Activated T-cell treated with anti-CD3 and anti-CD28 coated beads, Interleukin-2, amount 50 U/mL, for 4 hours (primary cell): Measurements from ENCODE around the gene ZNF169. TPM values are rescaled to one million over a fixed set of nuclear protein-coding genes. Genes with fewer than 3 reads are reported as not detected.
"Not testable (repeated sequence)": the region's sequence is repeated elsewhere in the genome, so short reads cannot be mapped to it uniquely, and the experiment has no call there.

Experiments
- ATAC-seq, 2 donors: fragments of 200-7000 bp; cut with Tn5 transposase; one replicate each; pipeline ENCODE4 v1.10.0; 2021
- DNase-seq: peaks from one replicate; pipeline ENCODE4 v3.0.0-alpha.2; 2020
- H3K27me3 Mint-ChIP-seq: one replicate; pipeline ENCODE4 v1.8.0; 2021; ENCODE audit warnings: low read depth, mixed read lengths
- H3K36me3 Mint-ChIP-seq: one replicate; pipeline ENCODE4 v1.8.0; 2022; ENCODE audit warnings: mixed read lengths; ENCODE audit not compliant: insufficient read depth
- H3K4me1 Mint-ChIP-seq: one replicate; pipeline ENCODE4 v1.8.0; 2021; ENCODE audit warnings: low read depth, mixed read lengths
- H3K4me3 Mint-ChIP-seq: one replicate; pipeline ENCODE4 v1.8.0; 2021; ENCODE audit warnings: mild to moderate bottlenecking, moderate library complexity, mixed read lengths
- H3K9me3 Mint-ChIP-seq: one replicate; pipeline ENCODE4 v1.8.0; 2021; ENCODE audit warnings: mixed read lengths
- total RNA-seq, 3 donors: library from RNA; stranded (reverse); gene quantifications; one replicate each; pipeline ENCODE4 v1.2.1, GENCODE V29; 2021

The ZNF169 gene
- total RNA-seq, 3 donors from 2014 or later: 3.6 to 4.7 (median 3.7) TPM

DNA sequence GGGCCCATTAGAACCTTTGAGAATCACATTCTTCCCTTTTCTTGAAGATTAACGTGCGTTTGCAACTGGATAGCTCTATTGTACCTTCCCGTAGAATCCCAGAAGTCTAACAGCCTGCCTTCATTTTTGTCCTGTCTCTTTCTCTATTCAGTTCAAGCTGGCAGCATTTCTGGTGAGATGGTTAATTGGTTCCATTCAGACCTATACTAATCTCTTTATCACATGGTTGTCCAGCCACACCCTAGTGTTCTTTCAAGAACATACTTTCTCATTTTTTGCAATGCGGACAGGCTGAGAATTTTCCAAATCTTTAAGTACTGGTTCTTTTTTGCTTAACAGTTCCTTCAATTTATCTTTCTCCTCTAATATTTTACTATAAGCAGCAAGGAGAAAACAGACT is 43.3 kb downstream of the ZNF169 start:
- no peak for DNase-seq
- no peak overlapping the region for H3K4me3 Mint-ChIP-seq
- H3K9me3 Mint-ChIP-seq: no peaks in the 10 kb centered on the region
- no peaks in the 10 kb centered on the region for H3K27me3 Mint-ChIP-seq
- H3K4me1 Mint-ChIP-seq: no peaks in the 10 kb centered on the region
- no peak for ATAC-seq
- H3K36me3 Mint-ChIP-seq: peaks cover 20% of the 10 kb centered on the region

DNA sequence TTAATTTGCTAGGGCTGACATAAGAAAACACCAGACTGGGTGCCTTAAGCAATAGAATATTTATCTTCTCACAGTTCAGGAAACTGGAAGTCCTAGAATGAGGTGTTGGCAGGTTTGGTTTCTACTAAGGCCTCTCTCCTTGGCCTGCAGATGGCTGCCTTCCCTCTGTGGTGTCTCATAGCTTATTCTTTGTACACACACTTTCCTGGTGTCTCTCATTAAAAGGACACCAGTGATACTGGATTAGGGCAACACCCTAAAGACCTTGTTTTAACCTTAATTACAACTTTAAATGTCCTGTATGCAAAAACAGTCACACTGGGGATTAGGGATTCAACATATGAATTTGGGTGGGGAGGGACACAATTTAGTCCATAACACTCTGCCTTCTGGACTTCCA is 44.2 kb downstream of the ZNF169 start:
- H3K4me1 Mint-ChIP-seq: no peaks in the 10 kb centered on the region
- no peaks in the 10 kb centered on the region for H3K27me3 Mint-ChIP-seq
- H3K4me3 Mint-ChIP-seq: no peak overlapping the region
- ATAC-seq (no peak), DNase-seq (no peak)
- H3K36me3 Mint-ChIP-seq: peaks cover 20% of the 10 kb centered on the region
- no peaks in the 10 kb centered on the region for H3K9me3 Mint-ChIP-seq

DNA sequence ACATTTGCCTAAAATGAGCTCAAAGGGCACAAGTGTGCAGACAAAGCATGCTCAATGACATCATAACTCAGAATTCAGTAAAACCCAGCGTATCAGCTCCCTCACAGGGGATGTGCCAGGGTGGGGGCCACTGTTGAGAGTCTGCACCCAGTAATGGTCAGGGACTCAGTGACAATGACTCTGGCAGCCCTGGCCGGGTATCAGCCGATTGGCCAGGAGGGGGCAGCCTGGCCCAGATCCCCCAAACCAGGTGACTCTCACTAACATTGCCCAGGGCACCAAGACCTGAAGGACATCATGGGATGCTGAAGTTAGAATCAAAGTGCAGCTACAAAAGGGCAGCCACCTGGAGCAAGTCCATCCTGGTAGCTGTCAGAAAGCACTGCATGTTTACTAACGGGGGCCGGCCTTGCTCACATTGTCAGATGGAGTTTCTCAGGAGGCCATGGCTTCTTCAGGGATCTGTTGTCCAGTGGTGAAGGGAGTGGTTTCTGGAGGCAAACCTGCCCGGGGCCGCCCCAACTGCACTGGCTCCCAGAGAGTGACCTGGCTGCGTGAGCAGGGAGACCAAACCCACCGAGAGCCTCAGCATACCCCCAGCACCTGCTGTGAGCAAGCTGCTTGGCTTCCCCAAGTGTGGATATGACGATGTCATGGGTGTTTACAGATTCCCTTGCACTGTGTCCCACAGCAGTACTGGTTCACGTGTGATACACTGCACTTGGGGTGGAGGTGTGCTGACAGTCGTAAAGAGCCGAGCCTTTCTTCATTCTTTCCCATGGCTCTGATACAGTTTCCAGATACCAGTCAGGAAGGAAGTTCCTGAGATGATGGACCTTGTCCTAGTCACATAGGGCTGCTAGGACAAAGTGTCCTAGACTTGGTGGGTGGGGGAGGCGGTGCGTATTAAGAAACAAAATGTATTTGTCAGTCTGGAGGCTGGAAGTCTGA is 56.2 kb downstream of the ZNF169 start:
- not testable (repeated sequence) for H3K27me3 Mint-ChIP-seq, H3K9me3 Mint-ChIP-seq, DNase-seq, H3K36me3 Mint-ChIP-seq, ATAC-seq, H3K4me3 Mint-ChIP-seq, H3K4me1 Mint-ChIP-seq

DNA sequence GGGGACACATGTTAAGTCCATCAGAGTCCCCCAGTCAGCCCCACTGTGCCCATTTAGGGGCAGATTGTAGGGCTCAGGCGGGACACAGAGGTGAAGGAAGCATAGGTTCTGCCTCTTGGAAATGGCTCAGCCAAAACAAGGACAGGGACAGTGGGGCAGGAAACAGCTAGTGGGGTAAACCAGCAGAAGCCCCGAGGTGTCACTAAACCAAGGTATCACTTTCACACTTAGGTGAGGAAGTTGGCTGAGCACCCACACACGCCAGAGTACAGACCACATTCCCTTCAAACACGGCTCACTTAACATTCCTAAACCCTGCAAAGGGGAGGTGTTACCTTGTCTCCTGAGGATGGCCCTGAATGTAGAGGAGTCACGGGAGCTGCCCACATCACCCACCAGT is 57.1 kb downstream of the ZNF169 start:
- not testable (repeated sequence) for H3K27me3 Mint-ChIP-seq, H3K4me1 Mint-ChIP-seq, H3K9me3 Mint-ChIP-seq, H3K36me3 Mint-ChIP-seq, DNase-seq, H3K4me3 Mint-ChIP-seq
- peak in 1 of 2 donors; percentile 62 for ATAC-seq

DNA sequence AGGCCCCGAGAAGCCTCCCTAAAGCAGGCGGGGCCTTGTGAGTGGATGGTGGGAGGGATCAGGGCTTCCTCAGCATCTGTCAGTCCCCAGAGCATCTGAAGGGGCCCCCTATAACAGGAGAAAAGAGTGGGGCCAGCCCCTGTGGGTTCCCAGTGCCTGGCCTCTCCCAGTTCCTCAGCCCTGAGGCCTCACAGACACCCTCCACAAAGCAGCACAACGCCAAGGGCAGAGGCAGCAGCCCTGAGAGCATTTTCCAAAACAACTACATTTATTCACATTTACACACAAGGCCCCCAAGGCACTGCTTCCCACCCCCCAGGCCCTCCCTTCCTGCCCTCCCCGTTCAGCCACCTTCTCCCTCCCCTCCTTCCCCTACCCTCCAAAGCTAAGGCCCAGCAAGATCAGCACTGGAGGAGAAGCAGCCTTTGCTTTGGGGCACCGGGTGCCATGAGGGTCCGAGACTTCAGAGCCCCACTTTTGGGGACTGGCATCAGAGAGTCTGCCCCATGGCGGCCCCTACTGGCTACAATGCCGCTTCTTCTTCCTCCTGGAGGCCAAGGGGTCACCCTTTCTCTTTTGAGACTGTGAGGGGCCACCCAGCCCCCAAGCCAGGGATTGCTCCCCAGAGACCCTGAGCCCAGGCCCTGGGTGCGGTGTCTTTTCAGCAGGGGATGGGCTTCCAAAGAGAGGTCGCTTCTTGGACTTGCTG is 59.0 kb downstream of the ZNF169 start:
- DNase-seq, ATAC-seq, H3K4me3 Mint-ChIP-seq, H3K4me1 Mint-ChIP-seq, H3K36me3 Mint-ChIP-seq, H3K9me3 Mint-ChIP-seq, H3K27me3 Mint-ChIP-seq: not testable (repeated sequence)

DNA sequence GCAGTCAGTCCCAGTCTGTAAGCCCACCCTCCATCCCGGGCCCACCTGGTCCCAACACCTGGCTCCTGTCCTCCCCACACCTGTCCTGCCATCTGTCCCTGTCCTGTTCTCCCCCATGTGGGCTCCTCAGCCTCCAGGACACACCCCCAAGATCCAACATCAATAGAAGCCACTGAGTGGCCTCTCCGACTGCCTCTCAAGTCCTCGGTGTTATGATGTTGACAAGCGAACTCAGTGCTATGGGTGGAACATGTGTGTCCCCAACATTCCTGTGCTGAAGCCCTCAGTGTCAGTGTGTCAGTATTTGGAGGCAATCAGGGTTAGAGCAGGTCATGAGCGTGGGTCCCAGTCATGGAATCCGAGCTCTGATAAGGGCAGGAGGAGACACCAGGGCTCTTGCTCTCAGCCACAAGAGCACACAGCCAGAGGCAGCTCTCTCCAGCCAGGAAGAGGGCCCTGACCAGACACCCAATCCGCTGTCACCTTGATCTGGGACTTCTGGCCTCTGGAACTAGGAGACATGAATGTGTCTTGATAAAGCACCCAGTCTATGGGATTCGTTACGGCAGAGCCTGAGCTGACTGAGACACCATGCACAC is 63.3 kb downstream of the ZNF169 start:
- not testable (repeated sequence) for H3K27me3 Mint-ChIP-seq, H3K4me1 Mint-ChIP-seq, H3K9me3 Mint-ChIP-seq, H3K4me3 Mint-ChIP-seq, H3K36me3 Mint-ChIP-seq, ATAC-seq, DNase-seq

DNA sequence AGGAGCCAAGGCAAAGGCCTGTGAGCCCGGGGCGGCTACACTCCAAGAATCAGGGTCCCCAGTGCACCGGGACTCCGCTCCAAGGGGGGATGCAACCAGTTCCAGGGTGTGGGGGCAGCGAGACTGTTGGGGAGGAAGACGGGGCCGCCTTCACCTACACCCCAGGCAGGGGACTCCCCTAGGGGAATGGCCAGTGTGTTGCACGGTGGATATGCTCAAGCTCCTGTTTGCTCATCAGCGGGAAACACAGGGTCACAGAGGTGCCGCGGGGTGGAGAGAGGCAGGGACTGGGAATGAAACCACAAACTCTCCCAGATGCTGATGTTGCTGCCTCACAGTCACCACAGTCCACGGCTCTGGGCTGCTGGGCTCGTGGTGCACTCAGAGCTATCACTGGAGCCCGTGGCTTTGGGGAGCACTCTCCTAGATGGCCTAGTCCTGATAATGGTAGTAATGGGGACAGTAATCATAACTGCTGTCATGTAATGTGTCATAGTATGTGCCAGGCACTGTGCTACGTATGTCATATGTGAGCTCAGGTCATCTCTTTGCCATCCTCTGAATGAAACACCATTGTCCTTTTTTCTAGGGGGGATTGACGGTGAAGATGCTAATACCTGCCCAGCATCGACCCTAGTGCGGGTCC is 64.2 kb downstream of the ZNF169 start:
- H3K4me3 Mint-ChIP-seq, H3K4me1 Mint-ChIP-seq, ATAC-seq, H3K9me3 Mint-ChIP-seq, DNase-seq, H3K36me3 Mint-ChIP-seq, H3K27me3 Mint-ChIP-seq: not testable (repeated sequence)

DNA sequence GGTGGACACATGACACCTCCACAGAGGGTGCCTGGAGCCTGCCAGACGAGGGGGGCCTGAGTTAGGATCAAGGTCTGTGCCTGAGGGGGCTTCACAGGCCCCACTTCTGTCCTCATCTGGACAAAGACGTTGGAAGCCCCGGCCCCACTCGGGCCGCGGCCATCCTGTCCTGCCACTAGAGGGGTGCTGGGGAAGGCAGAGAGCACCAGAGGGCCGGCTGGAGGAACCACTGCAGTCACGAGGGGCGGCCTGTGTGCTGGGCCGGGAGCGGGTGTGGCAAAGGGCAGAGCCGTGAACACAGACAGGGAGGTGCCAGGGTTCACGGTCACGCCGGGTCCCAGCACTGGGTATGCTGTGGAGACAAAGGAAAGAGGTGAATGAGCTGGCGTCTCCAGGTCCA is 66.5 kb downstream of the ZNF169 start:
- not testable (repeated sequence) for H3K4me3 Mint-ChIP-seq, ATAC-seq, DNase-seq, H3K27me3 Mint-ChIP-seq, H3K9me3 Mint-ChIP-seq, H3K4me1 Mint-ChIP-seq, H3K36me3 Mint-ChIP-seq

DNA sequence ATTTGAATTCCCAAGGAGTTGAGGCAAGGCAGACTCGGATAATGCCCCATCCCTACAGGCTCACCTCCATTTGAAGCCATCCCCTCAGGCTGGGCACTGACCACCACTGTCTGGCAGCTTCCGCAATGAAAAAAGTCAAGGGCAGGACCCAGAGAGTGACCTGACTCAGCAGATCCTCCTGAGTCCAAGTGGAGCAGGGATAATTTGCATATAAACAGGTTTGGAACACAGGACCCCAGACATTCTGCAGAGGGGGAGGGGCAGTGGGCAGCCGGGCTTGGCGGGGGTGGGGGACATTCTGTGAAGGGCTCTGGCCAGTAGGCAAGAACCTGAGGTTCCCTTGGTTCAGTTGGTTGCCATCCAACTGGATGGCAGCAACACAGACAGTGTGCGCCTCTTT is 69.4 kb downstream of the ZNF169 start, which contains the start of gene NUTM2F:
Gene NUTM2F, minus strand, starts transcription at position 101 of the 400 bp plus-strand sequence. Its CDS starts 21 bp downstream, at position 80.
- H3K4me1 Mint-ChIP-seq, H3K36me3 Mint-ChIP-seq, ATAC-seq, H3K4me3 Mint-ChIP-seq, DNase-seq, H3K27me3 Mint-ChIP-seq, H3K9me3 Mint-ChIP-seq: not testable (repeated sequence)

DNA sequence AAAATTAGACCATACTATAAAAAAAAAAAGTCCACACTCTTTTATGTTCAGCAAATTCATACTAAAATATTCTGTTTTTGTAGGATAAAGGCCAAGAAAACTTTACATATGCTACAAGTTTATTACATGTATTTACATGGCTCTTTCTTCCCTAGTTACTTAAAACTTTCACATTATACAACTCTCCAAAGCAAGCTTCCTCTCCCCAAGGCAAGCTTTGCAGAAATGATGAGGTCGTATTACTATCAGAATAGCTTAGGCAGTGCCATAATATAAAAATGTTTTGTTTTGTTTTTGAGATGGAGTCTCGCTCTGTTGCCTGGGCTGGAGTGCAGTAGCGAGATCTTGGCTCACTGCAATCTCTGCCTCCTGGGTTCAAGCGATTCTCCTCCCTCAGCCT is 77.3 kb downstream of the ZNF169 start:
- not testable (repeated sequence) for H3K27me3 Mint-ChIP-seq, H3K36me3 Mint-ChIP-seq, H3K9me3 Mint-ChIP-seq, H3K4me3 Mint-ChIP-seq, ATAC-seq, DNase-seq, H3K4me1 Mint-ChIP-seq

DNA sequence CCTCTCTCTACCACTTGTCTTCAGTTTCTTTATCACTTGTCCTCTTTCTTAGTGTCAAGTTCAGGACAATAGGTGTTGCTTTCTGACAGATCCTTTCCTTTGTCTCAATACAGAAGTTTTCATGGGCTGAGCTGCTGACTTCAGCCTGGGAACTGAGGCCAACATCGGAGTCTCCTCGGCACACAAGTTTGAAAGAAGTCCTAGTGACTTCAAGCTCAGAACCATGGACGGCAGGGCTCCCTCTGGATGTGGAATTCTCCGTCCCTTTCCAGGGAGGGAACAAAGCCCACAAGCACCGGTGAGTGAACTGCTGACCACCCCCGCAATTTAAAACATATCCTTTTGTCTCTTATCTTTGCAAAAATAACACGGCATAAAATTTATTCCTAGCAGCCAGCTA is 79.6 kb downstream of the ZNF169 start:
- not testable (repeated sequence) for H3K4me1 Mint-ChIP-seq, H3K36me3 Mint-ChIP-seq, H3K9me3 Mint-ChIP-seq, DNase-seq, H3K27me3 Mint-ChIP-seq, H3K4me3 Mint-ChIP-seq, ATAC-seq

DNA sequence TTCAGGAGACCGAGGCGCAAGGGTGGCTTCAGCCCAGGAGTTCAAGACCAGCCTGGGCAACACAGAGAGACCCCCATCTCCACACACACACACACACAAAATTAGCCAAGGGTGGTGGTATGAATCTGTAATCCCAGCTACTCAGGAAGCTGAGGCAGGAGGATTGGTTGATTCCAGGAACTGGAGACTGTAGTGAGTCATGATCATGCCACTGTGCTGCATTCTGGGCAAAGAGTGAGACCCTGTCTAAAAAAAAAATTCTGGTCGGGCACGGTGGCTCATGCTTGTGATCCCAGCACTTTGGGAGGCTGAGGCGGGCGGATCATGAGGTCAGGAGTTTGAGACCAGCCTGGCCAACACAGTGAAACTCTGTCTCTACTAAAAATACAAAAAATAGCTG is 80.6 kb downstream of the ZNF169 start:
- not testable (repeated sequence) for H3K36me3 Mint-ChIP-seq, ATAC-seq, H3K9me3 Mint-ChIP-seq, H3K27me3 Mint-ChIP-seq, DNase-seq, H3K4me3 Mint-ChIP-seq, H3K4me1 Mint-ChIP-seq

DNA sequence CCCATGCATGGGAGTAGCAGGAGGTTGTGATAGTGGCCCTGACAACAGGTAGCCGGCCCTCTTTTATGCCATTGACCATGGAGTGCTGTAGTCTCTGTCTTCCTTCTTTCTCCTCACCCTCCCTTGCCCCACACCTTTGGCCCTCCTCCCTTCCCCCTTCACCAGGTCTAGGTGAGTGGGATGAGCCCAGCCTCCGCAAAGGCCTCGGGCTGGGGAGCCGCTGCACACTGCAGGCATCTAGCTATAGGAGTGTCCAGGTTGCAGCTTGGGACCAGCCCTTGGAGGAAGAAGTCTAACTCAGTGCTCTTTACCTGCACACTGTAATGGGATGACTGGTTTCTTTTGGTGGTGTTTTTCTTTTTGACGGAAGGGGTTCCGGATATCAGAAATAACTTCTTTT is 81.7 kb downstream of the ZNF169 start:
- not testable (repeated sequence) for H3K27me3 Mint-ChIP-seq, H3K36me3 Mint-ChIP-seq, H3K4me3 Mint-ChIP-seq, H3K9me3 Mint-ChIP-seq, H3K4me1 Mint-ChIP-seq, DNase-seq, ATAC-seq

DNA sequence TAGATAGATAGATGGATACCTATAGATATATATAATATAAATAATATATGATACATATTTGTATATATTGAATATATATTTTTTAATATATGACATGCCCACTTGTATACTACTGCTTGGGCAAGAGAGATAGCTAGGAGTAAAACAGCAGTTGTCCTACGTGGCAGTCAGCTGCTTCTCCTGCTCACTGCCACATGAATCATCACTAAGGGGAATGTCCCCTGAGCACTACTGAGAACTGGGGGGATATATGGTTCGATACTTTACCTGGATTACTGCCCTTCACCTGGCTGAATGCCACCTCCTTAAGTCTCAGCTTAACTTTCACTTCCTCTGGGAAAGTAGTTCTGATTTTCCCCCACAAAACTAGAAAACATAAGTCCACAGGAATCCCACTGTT is 82.6 kb downstream of the ZNF169 start:
- not testable (repeated sequence) for H3K4me1 Mint-ChIP-seq, H3K27me3 Mint-ChIP-seq, ATAC-seq, DNase-seq, H3K4me3 Mint-ChIP-seq, H3K36me3 Mint-ChIP-seq, H3K9me3 Mint-ChIP-seq
